ENCODE results near the gene EIF4A3. TPM values are rescaled to one million over a fixed set of nuclear protein-coding genes. Genes with fewer than 3 reads are reported as not detected.
"Not testable (repeated sequence)": the region's sequence is repeated elsewhere in the genome, so short reads cannot be mapped to it uniquely, and the experiment has no call there.

Gene EIF4A3
- polyA plus RNA-seq, 1 experiment: 103 TPM

DNA sequence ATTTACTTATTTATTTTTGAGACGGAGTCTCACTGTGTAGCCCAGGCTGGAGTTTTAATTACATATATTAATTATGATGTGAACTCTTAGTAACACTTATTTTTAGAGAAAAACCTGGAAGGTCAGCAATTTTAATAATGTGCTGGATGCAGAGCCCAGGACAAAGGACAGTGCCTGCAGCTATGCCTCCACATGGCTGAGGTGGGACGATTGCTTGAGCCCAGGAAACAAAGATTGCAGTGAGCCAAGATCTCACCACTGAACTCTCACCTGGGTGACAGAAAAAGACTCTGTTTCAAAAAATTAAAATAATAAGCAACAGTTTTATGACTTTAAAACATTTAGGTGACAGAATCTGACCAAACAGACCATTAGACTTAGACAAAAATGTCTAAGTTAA, 11.9 kb upstream of the EIF4A3 start:
- ChIA-PET CTCF (interaction anchor here (0.6 kb wide), 1 partner anchor 11 kb away, joined by 4 read pairs; no protein-coding TSS in a partner anchor), POLR2A (no interaction called here)
- Histone ChIP-seq H3K27ac (ENCODE audit: low read depth, low read length) (no peak overlapping the region), H3K27me3 (ENCODE audit: control insufficient read depth, insufficient read depth, low read length) (peaks cover 12% of the 10 kb centered on the region), H3K9me3 (ENCODE audit: control insufficient read depth, insufficient read depth, low read length) (peaks cover 8% of the 10 kb centered on the region; the same call in 1 of the 2 replicates), H3K4me3 (ENCODE audit: low read depth, low read length) (no peak overlapping the region)
- DNase-seq (ENCODE audit: low read depth, low spot score): no peak
- TF ChIP-seq, protein P1, sequence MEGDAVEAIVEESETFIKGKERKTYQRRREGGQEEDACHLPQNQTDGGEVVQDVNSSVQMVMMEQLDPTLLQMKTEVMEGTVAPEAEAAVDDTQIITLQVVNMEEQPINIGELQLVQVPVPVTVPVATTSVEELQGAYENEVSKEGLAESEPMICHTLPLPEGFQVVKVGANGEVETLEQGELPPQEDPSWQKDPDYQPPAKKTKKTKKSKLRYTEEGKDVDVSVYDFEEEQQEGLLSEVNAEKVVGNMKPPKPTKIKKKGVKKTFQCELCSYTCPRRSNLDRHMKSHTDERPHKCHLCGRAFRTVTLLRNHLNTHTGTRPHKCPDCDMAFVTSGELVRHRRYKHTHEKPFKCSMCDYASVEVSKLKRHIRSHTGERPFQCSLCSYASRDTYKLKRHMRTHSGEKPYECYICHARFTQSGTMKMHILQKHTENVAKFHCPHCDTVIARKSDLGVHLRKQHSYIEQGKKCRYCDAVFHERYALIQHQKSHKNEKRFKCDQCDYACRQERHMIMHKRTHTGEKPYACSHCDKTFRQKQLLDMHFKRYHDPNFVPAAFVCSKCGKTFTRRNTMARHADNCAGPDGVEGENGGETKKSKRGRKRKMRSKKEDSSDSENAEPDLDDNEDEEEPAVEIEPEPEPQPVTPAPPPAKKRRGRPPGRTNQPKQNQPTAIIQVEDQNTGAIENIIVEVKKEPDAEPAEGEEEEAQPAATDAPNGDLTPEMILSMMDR (IDR thresholded peaks at IDR 0.05; ENCODE audit: low read depth, low read length): no peak

DNA sequence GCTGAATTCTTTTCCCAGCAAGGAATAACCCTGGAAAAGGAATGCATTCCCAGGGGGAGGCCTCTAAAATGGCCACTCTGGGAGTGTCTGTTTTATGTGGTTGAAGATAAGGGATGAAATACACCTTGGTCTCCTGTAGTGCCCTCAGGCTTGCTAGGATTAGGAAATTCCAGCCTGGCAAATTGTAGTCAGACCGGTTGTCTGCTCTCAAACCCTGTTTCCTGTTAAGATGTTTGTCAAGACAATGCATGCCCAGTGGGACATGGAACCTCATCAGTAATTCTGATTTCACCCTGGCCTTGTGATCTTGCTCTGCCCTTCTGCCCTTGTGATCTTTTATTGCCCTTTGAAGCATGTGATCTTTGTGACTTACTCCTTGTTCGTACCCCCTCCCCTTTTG, 8.7 kb upstream of the EIF4A3 start:
- H3K27ac ChIP-seq (ENCODE audit: low read depth, low read length); DNase-seq (ENCODE audit: low read depth, low spot score); H3K27me3 ChIP-seq (ENCODE audit: control insufficient read depth, insufficient read depth, low read length); H3K4me3 ChIP-seq (ENCODE audit: low read depth, low read length); POLR2A ChIA-PET: not testable (repeated sequence)
- CTCF ChIA-PET: interaction anchor here (0.6 kb wide), 1 partner anchor 54 kb away, joined by 3 read pairs; the partner anchor contains the start of gene GAA
- H3K9me3 ChIP-seq (ENCODE audit: control insufficient read depth, insufficient read depth, low read length): peaks cover 16% of the 10 kb centered on the region; the same call in 1 of the 2 replicates

DNA sequence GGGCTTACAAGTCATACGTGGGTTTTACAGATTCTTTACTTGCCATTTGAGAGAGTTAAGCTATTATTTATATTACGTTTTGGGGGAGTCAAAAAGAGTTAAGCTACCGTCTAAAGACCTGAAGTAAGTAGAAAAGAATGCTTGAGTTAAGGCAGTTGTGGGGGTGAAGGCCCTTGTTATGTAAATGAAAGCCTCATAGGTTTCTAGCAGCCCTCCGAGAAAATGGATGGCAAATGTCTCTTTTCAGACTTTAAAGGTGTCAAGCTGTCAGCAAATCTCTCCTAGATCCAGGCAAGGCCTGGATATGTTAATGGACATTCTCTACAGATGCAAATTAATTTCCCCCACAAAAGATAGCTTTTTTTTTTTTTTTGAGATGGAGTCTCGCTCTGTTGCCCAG, 7.2 kb upstream of the EIF4A3 start:
- Histone ChIP-seq H3K9me3 (ENCODE audit: control insufficient read depth, insufficient read depth, low read length) (peaks cover 16% of the 10 kb centered on the region; the same call in 1 of the 2 replicates), H3K27me3 (ENCODE audit: control insufficient read depth, insufficient read depth, low read length) (no peaks in the 10 kb centered on the region), H3K4me3 (ENCODE audit: low read depth, low read length) (no peak overlapping the region), H3K27ac (ENCODE audit: low read depth, low read length) (no peak overlapping the region)
- TF ChIP-seq, protein P1 (IDR thresholded peaks at IDR 0.05; ENCODE audit: low read depth, low read length): no peak
- POLR2A ChIA-PET: no interaction called here
- no peak for DNase-seq (ENCODE audit: low read depth, low spot score)
- CTCF ChIA-PET: interaction anchor here (0.6 kb wide), 1 partner anchor 33 kb away, joined by 3 read pairs; no protein-coding TSS in a partner anchor

DNA sequence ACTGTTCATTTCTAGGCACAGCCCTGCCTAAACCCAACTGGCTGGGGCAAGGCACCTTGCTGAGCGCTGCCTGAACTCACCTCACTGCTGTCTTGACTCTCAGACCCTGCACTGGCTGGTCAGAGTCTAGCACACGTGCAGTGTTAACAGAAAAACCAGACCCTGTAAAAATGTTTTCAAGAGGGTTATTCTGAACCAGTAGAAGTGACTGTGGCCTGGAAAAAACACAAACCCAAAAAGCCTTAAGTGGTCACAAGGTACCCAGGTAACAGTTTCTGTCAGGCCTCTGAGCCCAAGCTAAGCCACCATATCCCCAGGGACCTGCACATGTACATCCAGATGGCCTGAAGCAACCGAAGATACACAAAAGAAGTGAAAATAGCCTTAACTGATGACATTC, 6.1 kb upstream of the EIF4A3 start:
- DNase-seq (ENCODE audit: low read depth, low spot score): no peak
- Histone ChIP-seq H3K9me3 (ENCODE audit: control insufficient read depth, insufficient read depth, low read length) (peaks cover 14% of the 10 kb centered on the region; the same call in 1 of the 2 replicates), H3K27ac (ENCODE audit: low read depth, low read length) (no peak overlapping the region), H3K4me3 (ENCODE audit: low read depth, low read length) (no peak overlapping the region), H3K27me3 (ENCODE audit: control insufficient read depth, insufficient read depth, low read length) (no peaks in the 10 kb centered on the region)
- CTCF ChIA-PET: no interaction called here
- POLR2A ChIA-PET: no interaction called here
- TF ChIP-seq, protein P1 (IDR thresholded peaks at IDR 0.05; ENCODE audit: low read depth, low read length): no peak

DNA sequence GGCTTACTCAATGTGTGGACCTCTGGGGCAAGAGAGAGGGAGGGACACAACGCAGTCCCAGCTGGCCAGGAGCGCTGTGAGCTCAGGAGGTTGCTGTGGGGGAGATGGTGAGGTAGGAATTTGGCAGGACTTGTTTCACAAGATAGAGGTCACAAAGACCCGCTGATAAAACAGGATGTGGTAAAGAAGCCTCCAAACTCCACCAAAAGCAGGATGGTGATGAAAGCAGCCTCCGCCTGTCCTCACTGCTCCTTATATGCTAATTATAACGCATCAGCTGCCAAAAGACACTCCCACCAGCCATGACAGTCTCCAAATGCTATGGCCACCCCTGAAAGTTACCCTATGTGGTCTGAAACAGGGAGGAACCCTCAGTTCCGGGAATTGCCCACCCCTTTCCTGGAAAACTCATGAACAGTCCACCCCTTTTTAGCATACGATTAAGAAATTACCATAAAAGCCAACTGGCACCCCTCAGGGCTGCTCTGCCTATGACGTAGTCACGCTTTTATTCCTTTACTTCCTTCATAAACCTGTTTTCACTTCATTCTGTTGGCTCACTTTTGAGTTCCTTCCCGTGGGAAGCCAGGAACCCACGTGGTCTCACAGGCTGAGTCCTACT, 5.3 kb upstream of the EIF4A3 start:
- H3K27ac ChIP-seq (ENCODE audit: low read depth, low read length): peak overlapping the region; percentile 21
- H3K9me3 ChIP-seq (ENCODE audit: control insufficient read depth, insufficient read depth, low read length): peaks cover 13% of the 10 kb centered on the region
- ChIA-PET POLR2A (interaction anchor here (1.3 kb wide), 1 partner anchor 51 kb away, joined by 5 read pairs; the partner anchor contains the start of gene GAA), CTCF (no interaction called here)
- H3K27me3 ChIP-seq (ENCODE audit: control insufficient read depth, insufficient read depth, low read length): no peaks in the 10 kb centered on the region
- H3K4me3 ChIP-seq (ENCODE audit: low read depth, low read length): no peak overlapping the region
- DNase-seq (ENCODE audit: low read depth, low spot score): no peak
- TF ChIP-seq, protein P1 (IDR thresholded peaks at IDR 0.05; ENCODE audit: low read depth, low read length): no peak
